ELR (cell line): ENCODE measurements around the gene AARS2.
A peak's percentile ranks its signal among the peaks of the same experiment; 100 is the strongest.
"Not testable (repeated sequence)": the region's sequence is repeated elsewhere in the genome, so short reads cannot be mapped to it uniquely, and the experiment has no call there.

ENCODE experiments used
- DNase-seq: peaks from one replicate; pipeline ENCODE4 v3.0.0-alpha.2; 2015; ENCODE audit warnings: low read depth

AARS2 gene

GRCh38 chr6:44312901-44313788 lies at the start of gene AARS2:
Gene AARS2, minus strand, starts transcription at chr6:44313347. Its CDS starts 24 bp downstream, at chr6:44313323.
- peak; percentile 90 for DNase-seq

GRCh38 chr6:44361947-44362346 lies 48.8 kb upstream of the AARS2 start:
- no peak for DNase-seq

GRCh38 chr6:44359973-44360372 lies 46.8 kb upstream of the AARS2 start:
- no peak for DNase-seq

DNA sequence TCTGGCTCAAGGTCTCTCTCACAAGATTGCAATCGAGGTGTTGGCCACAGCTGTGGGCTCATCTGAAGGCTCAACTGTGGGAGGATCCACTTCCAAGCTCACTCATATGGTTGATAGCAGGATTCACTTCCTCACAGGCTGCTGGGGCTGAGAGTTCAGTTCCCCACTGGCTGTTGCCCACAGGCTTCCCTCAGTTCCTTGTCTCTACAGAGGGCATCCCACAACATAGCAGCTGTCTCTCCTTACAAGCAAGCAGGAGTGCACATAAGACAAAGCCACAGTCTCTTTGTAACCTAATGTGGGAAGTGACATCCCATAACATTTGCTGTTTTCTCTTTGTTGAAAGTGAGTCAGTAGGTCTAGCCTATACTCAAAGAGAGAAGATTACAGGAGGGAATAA lies 43.3 kb upstream of the AARS2 start:
- no peak for DNase-seq

GRCh38 chr6:44355640-44356039 lies 42.5 kb upstream of the AARS2 start:
- DNase-seq: no peak

GRCh38 chr6:44353336-44353735 lies 40.2 kb upstream of the AARS2 start:
- peak; percentile 37 for DNase-seq

DNA sequence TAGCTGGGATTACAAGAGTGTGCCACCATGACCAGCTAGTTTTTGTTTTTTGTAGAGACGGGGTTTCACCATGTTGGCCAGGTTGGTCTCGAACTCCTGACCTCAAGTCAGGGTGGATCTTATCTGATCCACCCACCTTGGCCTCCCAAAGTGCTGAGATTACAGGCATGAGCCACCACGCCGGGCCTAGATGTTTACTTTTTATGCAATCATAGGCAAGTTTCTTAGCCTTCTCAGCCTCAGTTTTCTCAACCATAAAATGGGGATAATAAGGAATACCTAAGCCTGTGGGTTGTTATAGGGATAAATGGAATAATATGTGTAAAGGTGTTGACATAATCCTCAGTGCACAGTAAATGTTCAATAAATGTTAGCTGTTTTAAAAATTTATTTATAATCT lies 39.1 kb upstream of the AARS2 start:
- no peak for DNase-seq

GRCh38 chr6:44350650-44350994 lies 37.5 kb upstream of the AARS2 start:
- not testable (repeated sequence) for DNase-seq

DNA sequence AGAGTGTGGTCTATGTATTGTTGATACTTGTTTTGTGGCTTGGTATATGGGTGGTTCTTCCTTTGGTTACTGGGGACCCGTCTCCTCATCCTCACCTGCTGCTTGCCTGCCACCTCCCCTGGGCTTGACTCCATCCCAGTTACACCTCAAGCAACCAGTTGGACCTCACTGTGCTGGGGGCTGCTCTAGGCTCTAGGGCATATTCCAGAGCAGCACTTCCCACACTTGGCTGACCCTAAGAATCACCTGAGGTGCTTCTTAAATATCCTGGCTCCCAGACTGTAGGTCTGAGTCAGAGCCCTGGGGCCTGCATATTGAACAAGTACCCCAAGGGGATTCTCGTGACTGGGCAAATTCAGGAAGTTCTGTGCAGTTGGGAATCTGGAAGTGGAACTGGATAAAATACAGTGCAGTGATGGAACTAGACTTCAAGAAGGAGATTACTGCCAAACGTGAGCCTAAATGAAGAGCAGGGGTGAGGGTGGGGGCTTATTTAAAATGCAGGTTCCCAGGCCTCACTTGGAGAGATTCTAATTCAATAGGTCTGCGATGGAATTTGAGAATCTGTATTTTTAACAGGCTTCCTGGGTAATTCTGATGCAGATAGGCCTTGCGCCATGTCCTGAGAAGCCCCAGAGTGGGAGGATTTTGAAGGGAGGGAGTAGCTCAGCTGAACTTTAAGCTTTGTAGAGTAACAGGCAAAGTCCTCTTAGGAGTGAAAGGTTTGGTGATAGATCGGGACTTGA lies 36.9 kb upstream of the AARS2 start:
- DNase-seq: peak; percentile 53

- not testable (repeated sequence) for DNase-seq
These were observed 33.7 kb upstream of the AARS2 start for GRCh38 chr6:44346818-44347217.

DNA sequence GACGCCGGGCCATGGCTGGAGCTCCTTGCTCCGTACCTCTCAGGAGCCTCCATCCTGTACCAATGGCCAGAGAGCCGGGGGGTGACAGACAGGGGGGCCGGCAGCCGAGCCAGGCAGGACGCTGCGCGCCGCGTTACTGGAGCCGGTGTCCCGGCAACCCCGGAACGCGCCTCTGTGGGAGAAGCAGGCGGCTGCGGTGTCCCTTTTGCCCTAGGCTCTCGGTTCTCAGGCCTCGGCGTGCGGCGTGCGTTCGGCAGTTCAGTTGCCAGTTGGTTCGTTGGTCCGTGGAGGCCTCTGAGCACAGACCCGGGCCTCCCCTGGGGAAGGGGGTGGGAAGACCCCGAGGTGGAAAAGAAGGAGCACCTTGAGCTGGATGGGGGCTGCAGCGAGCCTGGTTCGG lies 29.3 kb upstream of the AARS2 start, which contains the start of gene SPATS1:
Gene SPATS1, plus strand, starts transcription at position 162 of the 400 bp plus-strand sequence. CDS start 446 bp downstream, outside the sequence.
- peak; percentile 22 for DNase-seq

- no peak for DNase-seq
These were observed 28.9 kb upstream of the AARS2 start for GRCh38 chr6:44342052-44342451.

- no peak for DNase-seq
These were observed 28.1 kb upstream of the AARS2 start for GRCh38 chr6:44341095-44341890.

- peak; percentile 88 for DNase-seq
These were observed 26.8 kb upstream of the AARS2 start for GRCh38 chr6:44339763-44340625.

DNA sequence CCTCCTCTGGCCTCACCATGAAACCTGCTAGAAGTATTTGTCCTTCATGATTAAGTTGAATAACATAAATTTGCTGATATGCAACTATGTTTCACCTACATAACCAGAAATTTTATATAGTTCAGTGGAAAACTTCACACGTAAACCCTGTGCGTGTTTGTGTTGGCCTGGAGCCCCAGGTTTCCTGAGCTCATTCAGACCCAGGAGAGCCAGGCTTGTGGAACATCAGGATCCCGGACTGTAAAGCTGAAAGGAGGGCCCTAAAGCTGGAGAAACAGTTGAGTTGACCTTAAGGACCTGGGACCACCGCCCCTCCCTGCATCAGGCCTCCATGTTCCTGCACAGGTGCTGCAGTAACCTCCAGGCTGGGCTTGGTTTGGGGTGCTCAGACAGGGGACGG lies 26.2 kb upstream of the AARS2 start:
- no peak for DNase-seq

DNA sequence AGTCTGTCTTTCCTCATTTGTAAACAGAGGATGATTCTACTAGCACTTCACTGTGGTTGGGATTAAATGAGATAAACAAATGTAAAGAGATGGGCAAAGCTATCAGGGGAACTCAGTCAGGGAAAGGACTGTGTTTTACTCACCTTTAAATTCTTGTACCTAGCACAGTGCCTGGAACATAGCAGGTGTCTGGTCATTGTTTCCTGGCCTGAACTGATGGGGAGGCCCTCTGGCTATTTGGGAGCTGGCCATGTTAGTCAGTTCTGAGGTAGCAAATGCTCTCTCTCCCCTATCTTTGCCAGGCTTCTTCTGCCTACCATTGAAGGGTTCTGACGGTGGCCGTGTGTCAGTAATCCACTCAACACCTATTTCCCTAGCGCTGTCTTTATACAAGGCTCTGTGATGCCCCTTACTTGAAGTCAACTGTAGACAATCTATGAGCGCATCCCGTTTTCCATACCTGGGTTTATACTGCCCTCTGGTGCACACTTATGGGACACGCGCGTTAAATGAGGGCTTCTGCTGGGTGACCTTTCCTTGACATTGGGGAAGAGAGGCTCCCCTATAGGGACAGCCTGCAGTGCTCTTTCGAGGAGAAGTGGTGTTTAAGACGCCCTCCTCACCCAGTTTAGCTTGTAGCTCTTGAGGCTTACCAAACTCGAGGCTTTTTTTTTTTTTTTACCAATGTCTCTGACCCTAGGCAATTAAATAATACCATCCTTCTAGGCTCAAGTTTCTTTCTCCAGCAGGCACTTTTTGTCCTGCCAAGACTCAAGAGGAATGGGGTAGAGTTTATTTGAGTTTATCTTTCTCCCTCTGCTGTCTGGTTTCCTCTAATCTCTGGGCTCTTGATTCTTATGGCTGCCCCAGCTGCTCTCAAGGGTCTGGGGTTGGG lies 25.3 kb upstream of the AARS2 start:
- DNase-seq: peak; percentile 77

DNA sequence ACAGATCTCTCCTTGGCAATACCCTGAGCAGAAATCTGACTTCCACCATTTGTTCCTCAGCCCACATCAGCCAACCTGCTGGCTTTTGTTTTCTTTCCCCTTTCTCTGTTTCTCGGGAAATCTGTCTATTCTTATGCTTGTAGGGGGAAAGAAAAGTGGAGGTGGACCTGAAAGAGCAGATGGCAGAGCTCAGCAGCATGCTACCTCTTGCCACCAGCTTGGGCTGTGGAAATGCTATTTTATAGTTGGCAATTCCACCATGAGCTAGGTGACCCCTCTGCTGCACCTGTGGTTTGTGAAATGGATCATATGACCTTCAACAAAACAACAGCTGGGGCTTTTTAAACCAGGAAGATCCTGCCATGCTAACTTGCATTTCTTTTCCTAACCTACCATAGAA lies 22.5 kb upstream of the AARS2 start:
- DNase-seq: no peak

GRCh38 chr6:44333942-44334341 lies 20.8 kb upstream of the AARS2 start:
- no peak for DNase-seq

- no peak for DNase-seq
These were observed 20.2 kb upstream of the AARS2 start for GRCh38 chr6:44333273-44333919.

DNA sequence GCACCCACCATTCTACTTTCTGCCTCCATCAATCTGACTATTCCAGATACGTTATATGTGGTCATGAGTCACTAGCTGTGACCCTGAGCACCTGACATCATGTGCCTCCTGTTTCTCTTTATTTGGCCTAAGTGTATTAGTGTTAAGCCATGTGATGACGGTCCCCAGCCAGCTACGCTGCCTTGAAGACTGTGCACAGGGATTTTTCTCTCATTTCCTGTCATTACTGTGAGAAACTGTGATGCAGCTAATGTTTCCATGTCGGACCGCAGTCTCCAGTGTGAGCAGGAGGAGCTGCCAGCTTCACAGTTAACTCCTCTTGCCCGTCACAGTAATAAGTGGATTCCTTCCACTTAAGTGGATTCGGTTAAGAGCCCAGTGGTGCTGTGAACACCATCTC lies 19.4 kb upstream of the AARS2 start:
- peak; percentile 44 for DNase-seq
